NCI-H2171 treated with DMSO at 0.1 percent for 48 hours (cell line): ENCODE results near the gene DYRK1A.

Source experiments
- DNase-seq: peaks from one replicate; lab custom pipeline; 2025; lab: John Stamatoyannopoulos, UW

The DYRK1A gene

DNA sequence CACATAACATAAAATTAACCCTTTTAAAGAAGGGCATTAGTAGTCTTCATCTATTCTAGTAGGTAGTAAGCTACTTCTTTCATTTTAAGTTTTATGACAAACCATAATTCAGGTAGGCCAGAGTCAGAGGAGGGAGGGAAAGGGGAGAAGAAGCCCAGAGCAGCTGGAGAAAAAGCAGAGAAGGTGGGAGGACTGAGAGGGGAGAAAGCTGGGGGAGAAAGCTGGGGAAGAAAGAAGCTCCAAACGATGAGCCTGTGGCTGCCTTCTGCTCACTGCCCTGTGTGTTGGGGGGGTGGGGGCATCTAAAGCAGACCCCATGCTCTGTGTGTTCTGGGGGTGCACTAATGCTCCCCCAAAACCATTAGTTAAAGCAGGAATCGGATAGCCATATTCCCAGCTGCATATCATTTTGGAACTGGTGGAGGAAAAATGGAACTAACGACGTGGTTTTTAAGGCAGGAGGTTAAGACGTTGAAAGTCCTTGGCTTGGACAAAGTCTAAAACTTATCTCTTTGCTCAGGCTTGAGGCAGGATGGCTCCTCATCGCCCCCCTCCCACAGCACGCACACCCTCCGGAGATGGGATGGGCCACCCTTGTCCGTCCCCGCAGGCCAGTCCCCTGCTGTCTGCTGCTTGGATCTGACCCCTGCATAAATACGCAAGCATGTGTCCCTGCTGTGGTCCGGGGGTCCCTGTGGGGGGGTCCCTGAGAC lies 184.2 kb downstream of the DYRK1A start:
- DNase-seq = no peak

DNA sequence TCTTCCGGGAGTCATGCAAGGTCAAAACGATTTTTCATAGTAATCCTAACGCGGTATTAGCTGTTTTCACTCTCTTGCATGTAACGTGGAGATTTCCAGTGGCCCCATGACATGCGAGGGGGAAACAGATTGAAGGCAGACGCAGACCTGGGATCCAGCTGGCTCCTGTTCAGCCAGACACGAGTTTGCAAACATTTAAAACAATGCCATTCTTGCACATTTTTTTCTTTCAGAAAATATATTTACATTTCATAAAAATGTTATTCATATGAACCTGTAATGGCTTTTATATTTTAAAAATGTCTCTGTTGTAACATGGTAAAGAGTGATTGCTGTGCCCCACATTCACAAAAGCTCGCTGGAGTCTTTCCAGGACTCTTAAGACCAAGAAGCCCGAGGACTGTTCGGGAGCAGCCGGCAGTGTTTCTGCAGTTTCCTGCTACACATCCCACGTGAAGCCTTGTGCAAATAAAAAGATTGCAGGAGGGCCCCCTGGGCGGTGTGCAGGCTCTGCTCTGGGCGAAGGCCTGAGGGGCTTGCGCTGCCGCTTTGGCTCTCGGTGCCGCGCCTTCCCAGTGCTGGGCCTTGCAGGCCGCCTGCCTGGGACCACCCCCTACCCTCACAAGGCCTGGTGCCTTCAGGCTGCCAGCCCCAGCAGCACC lies 184.9 kb downstream of the DYRK1A start:
- no peak for DNase-seq

DNA sequence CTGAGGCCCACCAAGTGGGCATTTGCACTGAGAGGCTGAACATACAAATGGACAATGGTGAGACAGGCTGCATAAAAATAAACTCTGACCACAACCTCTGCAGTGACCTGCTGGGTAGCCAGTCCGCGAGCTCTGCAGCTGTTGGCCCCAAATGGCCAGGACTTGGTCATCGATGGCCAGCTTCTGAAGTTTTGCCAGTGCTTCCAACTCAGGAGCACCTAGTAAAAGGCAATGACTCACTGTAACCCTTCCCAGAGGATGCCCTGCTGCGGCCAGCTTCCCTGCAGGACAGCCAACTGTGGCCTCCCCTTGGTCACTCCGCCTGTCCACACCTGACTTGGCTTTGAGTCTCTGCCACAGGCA lies 185.4 kb downstream of the DYRK1A start:
- no peak for DNase-seq

DNA sequence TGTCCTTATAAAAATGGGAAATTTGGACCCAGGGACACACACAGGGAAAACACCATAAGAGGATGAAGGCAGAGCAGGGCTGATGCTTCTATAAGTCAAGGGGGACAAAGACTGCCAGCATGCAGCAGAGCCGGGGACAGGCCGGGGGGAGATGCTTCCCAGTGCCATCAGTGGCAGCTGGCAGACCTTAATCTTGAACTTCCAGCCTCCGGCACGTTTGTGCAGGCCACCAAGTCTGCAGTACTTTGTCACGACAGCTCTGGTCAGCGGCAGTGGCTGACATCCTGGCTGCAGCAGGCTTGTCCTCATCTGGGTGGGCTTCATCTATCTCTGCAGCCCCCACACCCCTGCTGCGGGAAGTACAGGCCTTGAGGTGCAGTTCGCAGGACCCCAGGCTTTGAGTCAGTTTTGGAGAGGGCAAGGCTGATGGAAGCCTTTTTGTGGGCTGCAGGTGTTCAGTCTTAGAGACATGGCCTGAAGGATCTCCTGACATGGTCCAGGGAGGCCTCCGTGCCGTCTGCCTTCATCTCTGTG lies 186.0 kb downstream of the DYRK1A start:
- no peak for DNase-seq

DNA sequence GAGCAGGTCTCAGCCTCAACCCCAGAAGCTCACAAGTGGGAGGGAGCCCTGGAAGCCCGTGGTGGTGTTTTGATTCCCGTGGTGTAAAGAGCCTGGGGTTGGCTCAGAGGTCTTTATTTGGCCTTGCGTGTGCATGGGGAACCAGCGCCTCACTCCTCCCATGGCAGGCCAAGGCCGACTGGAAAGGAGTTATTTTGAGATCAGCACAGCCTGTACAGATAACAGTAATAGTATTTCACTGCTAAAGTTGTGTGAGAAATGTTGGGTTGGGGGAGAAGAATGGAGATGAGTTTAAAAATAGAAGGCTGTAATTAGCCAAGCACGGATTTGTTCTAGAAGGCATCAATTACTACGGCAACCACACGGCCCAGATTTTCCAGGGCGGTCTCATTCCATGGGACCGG lies 186.5 kb downstream of the DYRK1A start:
- no peak for DNase-seq

DNA sequence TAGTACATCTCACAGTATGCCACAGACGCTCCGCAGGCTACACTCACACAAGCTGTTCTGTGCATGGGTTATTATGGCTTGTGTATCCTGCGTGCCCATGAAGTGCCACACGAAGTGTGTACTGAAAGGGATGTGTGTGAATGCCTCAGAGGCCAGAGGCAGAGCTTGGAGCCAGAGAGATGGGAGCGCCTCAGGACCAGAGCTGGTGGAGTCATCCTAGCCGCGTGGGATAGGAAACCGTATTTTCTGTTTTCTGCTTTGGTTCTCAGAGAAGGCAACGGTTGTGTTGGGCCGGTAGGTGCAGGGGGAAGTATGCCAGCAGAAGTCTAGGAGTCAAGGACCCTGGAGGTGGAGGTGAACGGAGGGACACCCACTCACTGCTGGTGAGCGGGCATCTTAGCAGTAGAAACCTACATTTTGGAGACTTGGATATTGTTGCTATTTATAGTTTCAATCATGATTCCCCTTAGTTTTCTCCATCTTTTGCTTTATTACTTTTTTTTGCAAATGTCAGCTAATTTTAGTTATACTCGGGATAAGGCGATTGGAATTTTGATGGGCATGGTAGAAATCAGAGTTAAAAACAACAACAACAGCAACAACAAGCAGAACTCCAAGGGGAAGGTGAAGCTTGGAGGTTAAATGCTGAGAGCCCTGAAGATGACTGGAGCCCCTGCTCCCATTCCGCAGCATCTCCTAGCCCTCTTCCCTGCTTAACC lies 188.2 kb downstream of the DYRK1A start:
- DNase-seq = no peak

DNA sequence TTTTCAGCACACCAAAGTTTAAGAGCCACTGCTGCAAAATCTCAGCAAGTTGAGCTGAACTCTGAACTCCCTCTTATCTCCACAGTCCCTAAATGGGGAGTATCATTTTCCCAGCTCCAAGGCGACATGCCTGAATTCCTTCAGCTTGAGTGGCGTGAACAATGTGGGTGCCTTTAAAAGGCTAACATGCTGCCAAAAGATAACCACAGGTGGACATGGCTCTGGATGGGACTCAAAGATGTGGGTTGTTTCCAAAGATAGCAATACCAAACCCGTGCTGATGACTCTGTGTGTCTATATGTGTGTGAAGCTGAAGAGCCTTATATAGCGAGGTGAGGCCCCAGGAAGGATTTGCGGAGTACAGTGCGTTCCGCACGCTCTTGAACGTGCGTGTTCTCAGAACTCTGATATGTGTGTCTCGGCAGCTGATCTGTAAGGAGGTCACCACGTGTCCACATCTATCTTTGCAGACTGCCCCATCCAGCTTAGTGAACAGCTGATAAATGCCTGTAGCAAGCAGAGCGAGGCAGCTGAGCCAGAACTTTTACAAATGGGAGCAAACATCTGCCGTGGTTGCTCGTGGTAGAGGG lies 189.2 kb downstream of the DYRK1A start:
- no peak for DNase-seq

DNA sequence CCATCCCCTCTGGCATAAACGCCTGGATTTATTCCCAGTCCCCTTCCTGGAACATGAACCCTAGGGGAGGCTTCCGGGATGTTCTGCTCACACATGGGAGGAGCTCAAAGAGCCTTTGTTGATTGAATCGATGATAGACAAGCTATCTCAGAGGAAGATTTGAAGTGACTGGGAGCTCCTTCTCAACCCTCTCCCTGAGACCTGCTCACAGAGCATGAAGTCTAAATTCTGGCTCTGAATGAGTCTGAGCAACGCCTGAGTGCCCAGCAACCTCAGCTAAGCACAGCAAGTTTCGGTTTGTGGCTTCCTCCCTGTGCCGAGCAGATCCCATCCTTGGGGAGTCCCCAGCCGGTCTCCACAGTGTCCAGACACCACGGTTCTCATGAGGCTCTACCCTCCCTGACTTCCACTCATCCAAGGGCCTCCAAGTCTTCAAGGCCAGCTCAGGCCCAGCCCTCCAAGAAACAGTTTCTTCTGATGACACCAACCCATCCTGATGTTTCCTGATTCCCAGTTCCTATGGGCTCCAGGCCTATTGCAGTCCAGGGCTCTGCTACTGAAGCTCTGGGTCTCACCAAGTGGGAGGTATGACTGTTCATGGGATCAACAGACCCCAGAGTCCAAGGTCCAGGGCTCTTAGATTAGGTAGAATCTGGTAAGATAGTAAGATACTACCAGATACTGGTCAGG lies 190.8 kb downstream of the DYRK1A start:
- DNase-seq = no peak

DNA sequence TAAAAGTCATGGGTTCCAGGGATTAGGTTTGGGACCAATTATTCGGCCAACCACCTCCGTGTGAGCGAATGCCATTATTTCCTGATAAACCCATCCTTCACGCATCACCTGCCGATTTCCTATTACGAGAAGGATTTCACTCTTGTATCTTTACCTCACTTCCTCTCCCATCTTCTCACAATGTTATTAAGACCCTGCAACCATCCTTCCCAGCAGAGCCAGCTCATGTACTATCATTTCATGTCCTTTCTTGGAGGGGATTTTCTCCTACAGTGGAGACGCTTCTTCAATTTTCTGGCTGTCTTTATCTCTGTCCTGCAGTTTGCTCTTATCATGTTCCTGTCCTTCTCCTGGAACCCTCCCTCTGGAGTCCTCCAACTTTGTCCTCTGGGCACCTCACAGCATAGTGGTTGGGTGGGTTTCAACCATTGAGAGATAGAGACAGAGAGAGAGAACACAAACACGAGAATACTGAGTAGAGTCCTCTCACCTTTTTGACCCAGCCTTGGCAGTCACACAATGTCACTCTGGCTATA lies 192.2 kb downstream of the DYRK1A start:
- DNase-seq = no peak

DNA sequence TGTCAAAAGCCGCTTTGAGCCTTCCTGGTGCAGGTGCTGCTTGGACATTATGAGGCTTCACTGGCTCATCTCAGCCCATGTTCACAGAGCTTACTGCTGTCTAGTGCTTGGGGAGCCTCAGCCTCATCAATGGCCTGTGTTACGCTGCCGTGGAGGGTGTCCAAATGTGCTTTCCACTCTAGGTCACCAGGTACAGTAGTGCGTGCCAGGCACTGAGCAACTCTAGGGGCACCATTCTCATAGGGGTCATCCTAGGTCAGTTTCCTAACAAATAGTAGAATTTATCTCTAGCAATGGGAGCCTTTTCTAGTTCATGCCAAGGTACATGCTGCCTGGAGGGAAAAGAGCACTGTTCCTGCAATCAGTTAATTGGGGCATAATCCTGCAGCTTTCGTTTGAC lies 193.8 kb downstream of the DYRK1A start:
- DNase-seq = no peak

DNA sequence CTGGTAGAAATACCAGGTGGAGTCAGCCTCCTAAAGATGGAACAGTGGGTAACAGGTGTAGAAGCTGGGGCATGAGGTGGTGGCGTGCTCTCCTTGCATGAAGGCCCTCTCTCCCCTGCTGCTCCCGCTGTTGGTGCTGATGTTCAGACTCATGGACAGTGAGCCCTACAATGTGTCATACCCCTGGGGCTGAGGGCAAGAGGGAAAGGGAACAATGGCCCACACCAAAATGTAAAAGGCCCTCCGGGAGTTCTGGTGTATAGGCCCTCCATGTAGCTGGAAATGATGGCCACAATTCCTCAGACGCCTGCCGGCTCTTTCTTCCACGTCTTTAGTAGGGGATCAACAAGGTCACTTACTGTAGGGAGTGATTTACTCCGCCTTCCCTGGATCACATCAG lies 194.9 kb downstream of the DYRK1A start:
- no peak for DNase-seq

DNA sequence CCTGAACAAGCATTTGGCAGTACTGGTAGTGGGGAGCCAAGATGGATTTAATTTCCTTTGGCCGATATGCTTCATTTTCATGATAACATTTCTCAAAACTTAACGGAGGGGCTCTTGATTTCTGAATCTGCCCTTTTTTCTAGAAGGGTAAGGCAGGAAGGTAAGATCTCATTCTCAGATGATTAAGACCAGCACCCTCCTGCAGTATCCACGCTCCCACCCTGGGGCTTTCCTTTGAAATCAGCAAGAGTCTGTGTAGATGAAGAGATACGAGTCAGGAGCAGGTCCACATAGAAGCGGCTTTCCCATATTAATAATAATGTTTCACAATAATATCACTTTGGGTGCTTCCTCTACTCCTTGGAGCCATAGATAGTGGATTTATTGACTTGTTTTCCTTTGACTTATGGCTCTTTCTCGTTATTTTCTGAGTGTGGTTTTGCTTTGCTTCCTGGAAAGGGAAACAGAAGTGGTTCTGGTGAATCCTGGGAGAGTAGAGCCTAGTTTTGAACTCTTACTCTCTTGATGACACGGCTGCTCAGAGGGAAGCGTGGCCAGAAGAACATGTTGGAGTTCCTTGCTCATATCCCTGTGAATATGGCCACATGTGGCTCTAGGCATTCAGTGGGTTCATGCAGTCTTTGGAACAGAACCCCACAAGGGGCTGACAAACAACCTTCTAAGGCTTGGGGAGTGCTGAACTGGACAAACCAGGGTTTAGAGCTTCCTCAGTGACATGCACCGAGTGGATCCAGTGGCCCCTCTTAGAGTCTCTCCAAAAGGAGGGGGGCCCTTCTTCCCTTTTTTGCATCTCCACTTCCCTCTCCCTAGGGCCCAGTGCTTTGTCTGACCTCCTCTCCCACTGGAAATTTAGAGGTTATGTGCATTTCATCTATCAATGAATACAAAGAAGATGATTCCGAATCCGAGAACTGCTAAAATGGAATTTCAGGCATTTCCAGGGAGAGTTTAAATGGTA lies 195.7 kb downstream of the DYRK1A start:
- DNase-seq = no peak

DNA sequence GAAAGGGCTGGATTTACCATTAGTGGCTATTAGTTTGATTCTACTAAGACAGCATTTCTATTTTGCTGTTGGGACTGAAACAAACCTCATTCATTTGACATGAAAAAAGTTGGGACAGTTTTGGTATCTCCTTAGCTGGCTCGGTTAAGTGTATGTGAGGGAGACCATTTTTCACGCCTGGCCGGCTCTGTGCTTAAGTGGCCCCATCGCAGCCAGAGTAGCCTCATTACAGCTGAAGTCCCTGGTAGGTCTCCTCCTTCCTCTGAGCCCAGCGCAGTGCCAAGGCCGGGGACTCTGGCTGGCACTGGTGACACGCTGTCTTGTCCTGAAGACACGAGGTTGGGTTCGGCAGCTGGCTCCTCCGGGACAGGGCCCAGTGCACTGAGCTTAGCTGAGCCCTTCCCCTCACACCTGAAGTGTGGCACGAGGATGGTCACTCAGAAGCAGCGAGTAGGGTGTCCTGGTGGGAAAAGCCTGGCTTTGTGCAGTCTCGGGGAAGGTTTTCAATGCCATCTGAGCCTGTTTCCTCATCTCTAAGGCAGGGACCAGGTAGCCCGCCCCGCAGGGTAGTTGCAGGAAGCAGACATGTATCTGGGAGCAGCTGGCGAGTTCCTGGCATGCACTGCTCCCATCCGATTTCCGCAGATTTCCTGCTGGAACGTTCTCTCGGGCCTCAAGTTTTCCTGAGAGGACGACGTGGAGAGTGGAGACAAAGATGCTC lies 196.5 kb downstream of the DYRK1A start:
- DNase-seq = peak; percentile 69

DNA sequence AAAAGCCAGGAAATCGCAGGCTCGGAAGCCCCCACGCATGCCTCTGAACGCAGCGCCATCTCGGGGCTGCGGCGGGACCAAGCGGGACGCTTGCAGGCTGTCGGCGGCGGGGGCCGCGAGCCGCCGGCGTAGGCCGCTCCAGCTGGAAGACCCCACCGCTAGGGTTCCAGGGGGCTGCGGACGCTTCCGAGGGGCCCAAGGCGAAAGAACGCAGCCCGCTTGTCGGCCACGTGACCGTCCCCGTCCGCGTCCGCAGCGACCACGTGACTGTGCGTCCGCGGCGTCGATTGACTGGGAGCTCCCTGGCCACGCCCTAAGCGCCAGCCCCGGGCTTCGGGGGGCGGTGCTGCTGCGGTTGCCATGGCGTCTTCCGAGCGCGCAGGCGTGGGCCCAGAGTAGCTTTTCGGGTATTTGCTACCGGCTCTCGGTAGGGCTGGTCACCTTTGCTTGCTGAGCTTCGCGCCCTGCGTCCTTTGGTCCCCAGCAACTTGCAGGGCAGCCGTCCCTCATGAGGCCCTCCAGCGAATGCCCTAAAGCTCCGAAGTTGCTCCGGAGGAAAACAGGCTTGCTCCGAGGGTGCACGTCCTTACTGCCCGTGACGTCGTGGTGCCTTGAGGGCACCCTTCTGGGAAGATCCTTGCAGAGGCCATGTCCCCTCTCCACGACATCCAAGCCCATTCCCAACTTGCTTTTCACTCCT lies 197.2 kb downstream of the DYRK1A start:
- DNase-seq = peak; percentile 93

DNA sequence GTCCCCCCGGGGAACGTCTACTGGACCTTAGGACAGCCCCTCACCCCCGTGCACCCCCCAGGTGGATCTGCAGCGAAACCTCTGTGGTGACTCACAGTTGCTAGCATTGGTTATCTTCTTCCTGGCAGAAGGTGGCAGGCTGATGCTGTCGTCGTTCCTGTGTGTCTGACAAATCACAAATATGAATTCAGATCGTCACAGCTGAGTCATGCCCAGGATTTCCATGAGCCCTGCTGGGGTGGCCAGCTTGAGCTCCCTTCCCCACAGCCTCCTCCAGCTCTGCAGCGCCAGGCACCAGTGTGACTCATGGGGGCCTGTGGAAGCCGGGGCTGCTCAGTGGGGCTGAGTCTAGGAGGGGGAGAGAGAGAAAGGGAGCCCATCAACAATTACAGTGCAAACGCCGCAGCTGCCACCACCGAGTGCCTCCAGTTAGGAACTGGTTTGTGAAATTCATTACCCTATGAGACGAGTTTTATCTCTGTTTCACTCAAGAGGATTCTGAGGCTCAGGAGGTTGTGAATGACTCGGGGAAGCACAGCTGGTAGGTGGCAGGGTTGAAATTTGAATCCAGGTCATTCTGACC lies 197.9 kb downstream of the DYRK1A start:
- DNase-seq = peak; percentile 84

DNA sequence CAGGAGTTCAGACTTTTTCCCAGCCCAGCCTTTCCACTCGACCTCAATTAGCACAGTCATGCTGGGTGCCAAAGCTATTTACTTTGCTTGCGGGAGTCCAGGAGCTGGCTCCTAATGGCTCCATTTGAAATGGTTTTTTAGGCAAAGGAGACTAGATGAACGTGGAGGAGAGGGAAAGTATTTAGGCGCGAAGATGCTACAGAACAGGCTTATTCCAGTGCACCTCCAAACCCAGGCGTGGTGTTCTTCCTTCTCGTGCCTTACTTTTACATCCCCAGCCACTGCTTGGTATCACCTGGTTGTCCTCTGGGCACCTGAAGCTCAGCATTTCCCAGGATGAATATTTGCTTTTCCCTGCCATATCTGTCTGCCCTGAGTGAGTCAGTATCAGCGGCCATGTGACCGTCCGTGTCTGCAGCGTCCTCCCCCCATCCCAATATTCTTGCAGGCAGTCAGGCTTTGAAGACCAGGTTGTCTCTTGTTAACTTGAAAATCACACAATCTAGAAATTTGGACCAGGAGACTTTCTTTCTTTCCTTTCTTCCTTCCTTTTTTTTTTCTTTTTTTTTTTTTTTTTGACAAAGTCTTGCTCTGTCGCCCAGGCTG lies 198.5 kb downstream of the DYRK1A start:
- DNase-seq = no peak

DNA sequence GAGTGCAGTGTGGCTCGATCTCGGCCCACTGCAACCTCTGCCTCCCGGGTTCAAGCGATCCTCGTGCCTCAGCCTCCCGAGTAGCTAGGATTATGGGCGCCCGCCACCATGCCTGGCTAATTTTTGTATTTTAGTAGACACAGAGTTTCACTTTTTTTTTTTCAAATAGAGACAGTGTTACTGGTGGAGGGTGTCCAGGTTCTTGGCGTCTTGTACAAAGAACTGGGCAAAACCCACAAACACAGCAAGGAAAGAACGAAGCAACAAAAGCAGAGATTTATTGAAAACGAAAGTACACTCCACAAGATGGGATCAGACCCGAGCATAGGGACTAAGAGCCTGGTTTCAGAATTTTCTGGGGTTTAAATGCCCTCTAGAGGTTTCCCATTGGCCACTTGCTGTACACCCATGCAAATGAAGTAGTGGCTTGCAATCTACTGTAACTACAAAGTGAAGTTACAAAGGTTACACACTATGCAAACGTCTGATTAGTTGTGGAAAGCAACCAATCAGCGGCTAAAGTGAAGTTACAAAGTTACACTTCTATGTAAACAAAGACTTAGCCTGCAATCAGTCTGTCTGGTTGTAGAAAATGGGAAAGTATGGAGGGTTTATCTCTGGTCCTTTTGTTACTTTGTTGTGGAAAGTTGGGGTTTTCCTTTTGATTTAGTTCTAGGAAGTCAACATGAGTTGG lies 199.1 kb downstream of the DYRK1A start:
- no peak for DNase-seq
